ENCODE results near the gene GSG1L.

GSG1L gene

DNA sequence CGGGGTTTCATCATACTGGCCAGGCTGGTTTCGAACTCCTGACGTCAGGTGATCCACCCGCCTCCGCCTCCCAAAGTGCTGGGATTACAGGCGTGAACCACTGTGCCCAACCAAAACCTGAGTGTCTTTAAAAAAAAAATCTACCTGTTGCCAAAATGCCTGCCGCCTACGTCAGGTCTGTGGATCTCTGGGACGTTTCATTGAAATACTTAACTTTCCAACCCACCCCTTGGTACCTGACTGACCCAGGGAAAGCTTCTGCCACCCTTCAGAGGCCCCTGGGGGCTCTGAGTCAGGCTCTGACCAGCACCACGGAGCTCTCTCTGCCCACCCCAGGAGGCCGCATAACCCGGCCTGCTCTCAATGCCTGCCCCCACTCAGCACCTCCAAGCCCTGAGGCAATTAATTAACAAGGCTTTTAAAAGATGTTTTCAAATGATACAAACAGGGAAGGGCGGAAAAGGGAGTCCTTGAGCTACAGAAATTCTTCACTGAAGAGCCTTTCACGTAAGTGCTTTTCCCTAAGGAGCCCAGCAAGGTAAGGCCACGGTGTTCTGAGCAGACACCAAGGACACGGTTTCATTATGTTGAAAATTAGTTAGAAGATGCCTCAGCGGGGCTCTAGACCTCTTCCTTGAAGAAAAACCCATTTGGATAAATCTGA, 29.3 kb upstream of the GSG1L start:
- in situ Hi-C loops (cut with MboI; ENCODE audit: low sequenced_read_pairs): no loop called here

DNA sequence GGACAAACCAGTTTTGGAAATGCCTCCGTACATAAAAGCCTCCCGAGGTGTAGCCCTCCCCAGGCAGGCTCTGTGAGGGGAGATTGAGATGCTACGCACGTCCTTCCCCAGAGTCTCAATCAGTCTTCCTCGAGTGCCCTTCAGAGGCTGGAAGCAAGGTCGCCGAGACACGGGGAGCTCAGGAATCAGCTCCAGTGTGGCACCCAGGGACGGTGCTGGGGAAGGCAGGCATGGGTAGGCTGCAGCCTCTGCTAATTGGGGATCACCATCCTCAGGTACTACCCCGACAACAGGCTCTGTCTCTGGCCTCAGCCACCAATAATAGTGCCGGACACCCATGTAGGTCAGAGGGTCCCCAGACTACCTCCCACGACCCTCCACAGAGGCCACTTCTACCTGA, 28.1 kb upstream of the GSG1L start:
- in situ Hi-C loops (cut with MboI; ENCODE audit: low sequenced_read_pairs): no loop called here

DNA sequence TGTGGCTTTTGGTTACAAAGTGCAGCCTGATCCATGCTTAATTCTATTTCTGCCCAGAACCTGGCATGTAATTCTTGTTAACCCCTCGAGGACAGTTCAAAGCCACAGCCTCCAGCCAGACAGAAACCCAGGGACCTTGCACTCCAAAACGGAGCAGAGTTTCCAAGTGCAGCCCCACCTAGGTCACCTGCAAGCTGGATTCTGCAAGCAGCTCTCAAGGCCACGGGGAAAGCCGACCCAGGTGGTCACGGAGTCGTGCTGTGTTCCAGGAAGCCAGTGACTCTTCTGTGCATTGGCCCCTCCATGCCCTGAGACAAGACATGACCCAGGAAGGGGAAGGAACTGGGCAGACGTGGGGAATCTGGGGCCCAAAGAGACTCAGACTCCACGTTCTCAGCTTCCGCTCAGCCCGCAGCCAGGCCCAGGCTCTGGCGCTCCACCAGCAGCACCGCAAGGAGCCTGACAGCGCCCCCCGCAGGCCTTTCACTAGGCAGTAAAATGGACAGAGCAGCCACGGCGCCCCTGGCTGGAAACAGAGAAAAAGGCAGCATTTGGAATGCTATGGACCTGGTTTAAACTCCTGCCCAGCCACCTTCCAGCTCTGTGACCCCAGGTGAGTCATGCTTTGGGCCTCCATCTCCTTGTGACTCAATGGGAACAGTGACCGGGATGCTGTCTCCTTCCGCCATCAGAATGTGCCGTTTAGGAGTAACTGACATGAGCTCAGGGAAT, 27.3 kb upstream of the GSG1L start:
- in situ Hi-C loops (cut with MboI; ENCODE audit: low sequenced_read_pairs): no loop called here

DNA sequence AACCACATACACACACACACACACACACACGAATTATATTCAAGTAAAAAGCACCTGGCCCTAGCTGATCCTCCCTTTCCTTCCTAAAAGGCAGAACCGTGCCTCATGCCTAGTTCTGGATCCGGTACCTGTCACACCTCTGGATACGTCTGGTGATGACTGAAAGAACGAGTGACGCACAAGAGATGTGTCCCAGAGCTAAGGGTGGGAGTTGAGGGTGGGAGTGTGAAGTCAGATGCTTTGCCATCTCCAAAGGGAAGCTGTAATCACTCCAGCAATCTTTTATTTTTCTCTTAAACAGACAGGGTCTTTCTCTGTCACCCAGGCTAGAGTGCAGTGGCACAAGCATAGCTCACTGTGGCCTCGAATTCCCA, 26.5 kb upstream of the GSG1L start:
- in situ Hi-C loops (cut with MboI; ENCODE audit: low sequenced_read_pairs): no loop called here

DNA sequence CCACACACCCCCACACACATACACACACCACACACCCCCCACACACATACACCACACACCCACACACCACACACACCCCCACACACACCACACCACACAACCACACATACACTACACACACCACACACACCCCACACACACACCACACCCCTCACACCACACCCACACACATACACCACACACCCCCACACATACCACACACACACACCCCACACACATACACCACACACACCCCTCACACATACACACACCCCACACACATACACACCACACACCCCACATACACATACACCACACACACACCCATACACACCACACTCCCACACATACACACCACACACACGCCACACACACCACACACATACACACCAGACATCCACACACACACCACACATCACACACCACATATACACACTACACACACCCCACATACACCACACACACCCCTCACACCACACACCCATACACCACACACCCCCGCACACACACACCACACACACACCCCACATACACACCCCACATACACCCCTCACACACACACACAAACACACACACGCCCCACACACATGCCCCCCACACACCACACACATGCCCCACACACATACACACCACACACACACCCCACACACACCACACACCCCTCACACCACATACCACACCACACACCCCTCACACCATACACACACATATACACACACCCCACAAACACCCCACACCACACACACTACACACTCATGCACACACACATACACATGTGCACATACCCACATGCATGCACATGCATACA, 25.9 kb upstream of the GSG1L start:
- in situ Hi-C loops (cut with MboI; ENCODE audit: low sequenced_read_pairs): no loop called here

DNA sequence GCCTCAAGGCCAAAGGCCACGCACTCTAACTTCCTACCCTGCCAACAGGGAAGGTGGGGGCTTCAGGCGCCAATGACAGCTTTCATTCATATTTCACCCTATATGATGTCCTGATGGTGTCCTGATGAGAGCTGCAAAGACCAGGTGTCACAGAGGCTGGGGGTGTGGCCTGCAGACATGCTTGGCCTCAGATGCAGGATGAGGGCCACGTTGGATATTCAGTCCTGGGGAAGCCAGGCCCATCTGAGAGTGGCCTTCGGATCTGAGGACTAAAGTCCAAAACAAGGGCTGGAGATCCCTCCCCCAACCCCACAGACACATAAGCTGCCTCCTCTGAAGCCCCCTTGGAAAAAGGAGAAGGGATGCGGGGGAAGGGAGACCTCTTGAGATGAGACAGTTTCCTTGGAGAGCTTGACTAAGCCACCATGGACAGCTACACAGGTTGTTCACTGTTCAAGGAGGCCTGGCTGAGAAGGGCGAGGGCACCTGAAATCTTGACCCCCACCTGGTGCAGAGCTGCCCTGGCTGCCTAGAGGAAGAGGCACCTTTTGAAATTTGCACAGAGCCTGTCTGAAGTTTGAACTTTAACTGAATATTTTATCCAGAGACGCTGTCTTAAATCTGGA, 24.3 kb upstream of the GSG1L start:
- in situ Hi-C loops (cut with MboI; ENCODE audit: low sequenced_read_pairs): no loop called here

DNA sequence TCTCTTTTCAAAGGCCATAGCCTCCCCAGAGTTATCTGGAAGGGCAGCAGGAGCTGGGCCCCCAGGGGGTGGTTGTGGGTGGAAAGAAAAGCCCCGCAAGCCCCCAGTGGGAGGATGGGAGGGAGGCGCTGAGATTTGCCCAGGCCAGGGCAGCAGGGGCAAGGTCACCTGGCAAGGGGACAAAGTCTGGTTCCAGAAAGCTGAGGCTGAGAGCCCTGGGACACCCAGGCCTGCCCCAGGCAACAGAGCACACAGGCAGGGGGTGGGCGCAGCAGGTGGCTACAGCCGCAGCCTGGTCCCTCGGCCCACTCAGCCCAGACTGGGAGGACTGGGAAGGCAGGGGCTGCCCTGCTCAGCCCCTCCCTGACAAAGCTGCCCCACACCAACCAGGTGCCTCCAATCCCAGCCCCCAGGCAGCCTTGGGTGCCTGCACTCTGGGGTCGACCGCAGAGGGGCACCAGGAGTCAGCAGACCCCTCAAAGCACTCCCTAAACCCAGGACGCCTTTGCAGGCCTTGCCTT, 23.7 kb upstream of the GSG1L start:
- in situ Hi-C loops (cut with MboI; ENCODE audit: low sequenced_read_pairs): no loop called here

DNA sequence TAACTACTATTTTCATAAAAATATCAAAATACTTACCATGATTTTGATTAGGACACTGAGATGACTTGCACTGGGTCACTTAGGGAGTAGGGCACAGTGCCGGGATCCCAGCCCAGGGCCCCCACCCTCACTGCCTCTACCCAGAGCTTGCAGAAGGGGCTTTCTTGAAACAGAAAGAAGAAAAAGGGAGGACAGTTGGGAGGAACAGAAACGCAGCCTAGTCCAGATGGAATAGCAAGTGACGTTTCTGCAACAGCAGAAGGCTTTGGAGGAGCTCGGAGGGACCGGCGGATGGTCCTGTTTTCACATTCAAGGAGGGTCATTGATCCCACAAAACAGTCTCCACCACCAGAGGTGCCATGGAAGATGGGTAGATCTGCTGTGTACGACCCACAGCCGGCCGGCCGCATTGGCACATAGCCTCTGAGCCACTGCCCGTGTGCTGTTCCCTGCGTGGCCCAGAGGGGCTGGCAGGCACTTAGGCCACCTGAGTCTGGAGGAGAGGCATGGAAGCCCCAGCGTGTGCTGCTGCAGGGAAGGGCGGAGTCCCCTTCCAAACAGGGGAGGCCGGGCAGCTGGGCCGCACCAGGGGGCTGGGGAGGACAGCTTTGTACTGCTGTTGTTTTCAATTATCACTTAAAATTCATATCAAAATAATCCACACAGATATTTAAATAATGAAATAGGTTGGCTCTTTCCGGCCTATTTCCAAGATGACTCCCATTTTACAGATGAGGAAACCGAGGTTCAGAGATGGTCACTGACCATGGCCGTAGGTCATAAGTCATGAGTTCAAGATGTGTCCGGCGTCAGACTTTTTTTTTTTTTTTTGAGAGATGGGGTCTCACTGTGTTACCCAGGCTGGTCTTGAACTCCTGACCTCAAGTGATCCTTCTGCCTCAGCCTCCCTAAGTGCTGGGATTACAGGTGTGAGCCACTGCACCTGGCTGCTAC, 22.9 kb upstream of the GSG1L start:
- in situ Hi-C loops (cut with MboI; ENCODE audit: low sequenced_read_pairs): no loop called here

DNA sequence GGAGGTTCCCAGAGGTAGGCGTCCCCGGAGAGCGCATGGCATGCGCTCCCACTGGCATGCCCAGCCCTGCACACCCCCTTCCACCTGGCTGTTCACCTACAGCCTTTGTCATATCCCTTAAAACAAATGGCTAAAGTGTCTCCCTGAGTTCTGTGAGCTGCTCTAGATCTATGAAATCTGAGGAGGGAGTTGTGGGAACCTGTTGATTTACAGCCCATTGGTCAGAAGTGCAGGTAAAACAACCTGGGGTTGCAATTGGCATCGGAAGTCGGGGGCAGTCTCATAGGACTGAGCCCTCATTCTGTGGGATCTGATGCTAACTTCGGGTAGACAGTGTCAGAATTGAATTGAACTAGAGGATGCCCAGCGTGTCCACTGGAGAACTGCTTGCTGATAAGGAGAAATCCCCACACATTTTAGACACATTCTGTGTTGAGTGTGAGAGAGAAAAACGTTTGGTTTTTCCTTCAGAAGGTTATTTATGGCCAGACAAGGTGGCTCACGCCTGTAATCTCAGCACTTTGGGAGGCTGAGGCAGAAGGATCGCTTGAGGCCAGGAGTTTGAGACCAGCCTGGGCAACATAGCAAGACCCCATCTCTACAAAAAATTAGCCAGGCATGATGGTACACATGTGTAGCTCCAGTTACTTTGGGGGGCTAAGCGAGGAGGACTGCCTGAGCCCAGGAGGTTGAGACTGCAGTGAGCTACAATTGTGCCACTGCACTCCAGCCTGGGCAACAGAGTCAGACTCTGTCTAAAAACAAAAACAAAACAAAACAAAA, 22.1 kb upstream of the GSG1L start:
- in situ Hi-C loops (cut with MboI; ENCODE audit: low sequenced_read_pairs): no loop called here

DNA sequence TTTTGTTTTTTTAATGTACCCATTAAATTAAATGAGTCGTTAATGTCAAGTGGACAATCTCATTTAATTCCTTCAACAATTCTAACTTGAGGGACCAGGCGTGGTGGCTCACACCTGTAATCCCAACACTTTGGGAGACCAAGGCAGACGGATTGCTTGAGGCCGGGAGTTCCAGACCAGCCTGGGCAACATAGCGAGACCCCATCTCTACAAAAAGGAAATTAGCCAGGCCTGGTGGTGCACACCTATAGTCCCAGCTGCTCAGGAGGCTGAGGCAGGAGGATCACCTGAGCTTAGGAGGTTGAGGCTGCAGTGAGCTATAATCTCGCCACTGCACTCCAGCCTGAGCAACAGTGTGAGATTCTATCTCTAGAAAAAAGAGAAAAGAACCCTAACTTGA, 20.7 kb upstream of the GSG1L start:
- in situ Hi-C loops (cut with MboI; ENCODE audit: low sequenced_read_pairs): no loop called here

DNA sequence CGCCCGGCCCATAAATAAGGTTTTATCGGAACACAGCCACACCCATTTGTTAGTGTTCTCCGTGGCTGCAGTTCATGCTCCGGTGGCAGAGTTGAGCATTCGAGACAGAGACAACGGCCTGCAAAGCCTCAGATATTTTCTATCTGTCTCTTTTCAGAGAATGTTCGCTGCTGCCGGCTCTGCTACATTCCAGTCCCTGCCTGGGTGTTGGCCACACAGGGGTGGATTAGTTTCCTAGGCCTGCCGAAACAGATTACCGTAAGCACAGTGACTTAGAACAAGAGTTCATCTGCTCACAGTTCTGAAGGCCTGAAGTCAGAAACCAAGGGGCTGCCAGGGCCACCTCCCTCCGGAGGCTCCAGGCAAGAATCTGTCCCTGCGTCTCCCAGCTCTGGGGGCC, 19.1 kb upstream of the GSG1L start:
- in situ Hi-C loops (cut with MboI; ENCODE audit: low sequenced_read_pairs): no loop called here

DNA sequence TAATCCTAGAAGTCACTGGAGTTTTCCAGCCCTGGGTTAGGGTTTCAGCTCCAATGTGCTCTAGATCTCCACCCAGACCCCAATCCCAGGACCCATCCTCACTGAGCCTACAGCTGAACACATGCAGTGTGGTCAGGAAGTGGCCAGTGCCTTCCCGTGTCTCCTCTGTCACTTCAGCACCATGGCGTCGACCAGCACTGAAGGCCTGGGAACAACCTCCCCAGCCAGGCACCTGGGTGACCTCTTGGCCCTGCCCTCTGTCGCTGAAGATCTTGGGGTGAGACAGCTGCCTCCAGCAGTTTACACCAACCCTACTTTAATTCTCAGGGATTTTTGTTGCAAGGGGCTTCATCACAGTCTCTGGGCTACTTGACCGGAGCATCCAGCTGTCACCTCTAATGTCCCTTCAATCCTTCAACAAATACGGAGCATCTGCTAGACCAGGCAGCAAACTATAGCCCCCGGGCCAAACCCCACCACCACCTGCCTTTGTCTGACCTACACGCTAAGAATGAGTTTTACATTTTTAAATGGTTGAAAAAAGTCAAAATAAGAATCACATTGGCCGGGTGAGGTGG, 18.0 kb upstream of the GSG1L start:
- in situ Hi-C loops (cut with MboI; ENCODE audit: low sequenced_read_pairs): no loop called here

DNA sequence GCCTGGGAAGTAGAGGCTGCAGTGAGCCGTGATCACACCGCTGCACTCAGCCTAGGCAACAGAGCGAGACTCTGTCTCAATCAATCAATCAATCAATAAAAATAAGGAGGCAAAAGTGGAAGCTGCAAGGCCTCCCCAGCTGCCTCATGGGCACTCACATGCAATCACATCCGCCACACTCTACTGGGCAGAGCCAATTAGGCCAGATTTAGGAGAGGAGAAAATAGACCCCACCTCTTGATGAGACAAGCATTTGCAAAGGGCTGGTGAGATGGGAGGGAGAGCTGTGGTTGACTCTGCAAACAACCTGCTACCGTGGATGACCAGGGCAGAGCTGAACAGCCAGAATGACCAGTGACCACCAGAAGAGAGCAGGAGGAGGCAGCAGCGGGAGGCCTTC, 14.7 kb upstream of the GSG1L start:
- in situ Hi-C loops (cut with MboI; ENCODE audit: low sequenced_read_pairs): no loop called here

DNA sequence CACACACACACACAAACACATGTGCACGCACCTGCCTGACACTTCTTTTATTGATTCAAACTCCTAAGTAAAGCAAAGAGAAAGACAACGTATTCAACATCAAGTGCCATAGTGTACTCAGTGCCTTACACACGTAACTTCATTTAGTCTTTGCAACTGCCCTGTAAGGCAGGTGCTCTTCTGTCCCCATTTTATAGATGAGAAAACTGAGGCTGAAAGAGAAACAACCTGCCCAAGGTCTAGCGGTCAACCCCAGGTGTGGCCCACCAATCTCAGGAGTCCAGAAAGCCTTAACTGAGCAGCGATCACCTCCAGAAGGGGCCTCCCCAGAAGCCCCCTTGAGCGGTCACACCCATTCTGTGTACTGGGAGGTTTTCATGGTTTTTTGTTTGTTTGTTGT, 10.3 kb upstream of the GSG1L start:
- in situ Hi-C loops (cut with MboI; ENCODE audit: low sequenced_read_pairs): no loop called here

DNA sequence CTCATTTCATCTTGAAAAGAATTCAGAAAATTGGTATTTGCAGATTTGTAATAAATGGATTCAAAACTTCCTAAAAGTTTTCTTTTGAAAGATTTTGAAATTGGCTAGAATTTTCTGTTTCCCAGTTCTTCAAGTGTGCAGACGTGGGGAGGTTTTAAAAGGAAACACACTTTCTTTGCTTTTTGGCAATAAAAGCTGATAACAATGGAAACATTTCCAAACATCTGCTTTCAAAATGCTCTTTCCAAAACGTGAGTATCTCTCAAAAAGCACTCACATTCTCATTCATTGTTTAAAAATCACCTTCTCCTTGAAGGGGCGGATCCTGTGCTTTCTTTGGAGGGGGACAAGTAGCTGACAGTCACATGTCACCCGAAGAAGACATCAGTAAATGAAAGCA, 8.6 kb upstream of the GSG1L start:
- in situ Hi-C loops (cut with MboI; ENCODE audit: low sequenced_read_pairs): no loop called here

DNA sequence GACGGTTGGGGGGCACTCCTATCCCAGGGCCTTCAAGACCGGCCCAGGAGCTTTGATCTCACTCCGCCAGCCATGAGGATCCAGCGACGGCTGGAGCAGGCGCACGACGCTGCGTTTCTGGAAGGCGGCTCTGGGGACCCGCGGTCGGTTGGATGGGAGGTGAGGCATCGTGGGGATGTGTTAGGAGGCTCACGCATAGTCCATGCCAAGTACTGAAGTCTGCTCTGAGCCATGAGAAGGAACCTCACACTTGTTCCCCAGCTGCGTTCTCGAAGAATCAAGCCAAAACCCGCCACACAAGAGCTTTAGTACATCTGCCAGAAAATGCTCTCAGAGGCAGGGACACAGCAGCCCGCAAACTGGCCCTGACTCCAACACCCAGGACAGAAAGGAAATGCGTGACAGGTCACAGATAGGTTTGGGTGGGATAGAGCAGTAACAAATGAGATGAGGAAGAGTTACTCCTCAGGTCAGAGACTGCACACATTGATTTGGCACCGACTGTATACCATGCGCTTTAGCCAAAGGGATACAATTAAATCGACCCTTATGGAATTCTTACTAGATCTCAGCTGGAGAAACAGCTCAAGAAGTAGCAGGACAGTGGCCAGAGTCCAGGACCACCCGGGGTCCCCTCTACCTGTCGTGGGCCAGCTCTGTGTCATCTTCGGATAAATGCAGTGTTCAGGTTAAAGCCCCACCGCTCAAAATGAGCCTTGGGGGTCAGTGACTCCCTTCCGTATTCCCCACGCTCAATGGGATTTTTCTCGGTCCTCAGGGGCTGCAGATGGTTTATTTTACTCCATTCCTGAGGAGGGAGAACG, 6.7 kb upstream of the GSG1L start:
- in situ Hi-C loops (cut with MboI; ENCODE audit: low sequenced_read_pairs): no loop called here

DNA sequence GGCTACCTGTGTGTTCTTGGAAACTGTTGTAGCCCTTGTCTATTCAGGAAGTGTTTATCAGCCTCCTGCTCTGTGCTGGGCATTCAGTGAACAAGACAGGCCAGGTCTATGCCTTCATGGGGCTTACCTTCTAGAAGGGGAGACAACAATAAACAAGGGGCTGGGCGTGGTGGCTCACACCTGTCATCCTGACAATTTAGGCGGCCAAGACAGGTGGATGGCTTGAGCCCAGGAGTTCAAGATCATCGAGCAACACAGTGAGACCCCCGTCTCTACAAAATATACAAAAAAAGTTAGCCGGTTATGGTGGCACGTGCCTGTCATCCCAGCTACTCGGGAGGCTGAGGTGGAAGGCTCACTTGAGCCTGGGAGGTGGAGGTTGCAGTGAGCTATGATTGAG, 5.5 kb upstream of the GSG1L start:
- in situ Hi-C loops (cut with MboI; ENCODE audit: low sequenced_read_pairs): no loop called here

DNA sequence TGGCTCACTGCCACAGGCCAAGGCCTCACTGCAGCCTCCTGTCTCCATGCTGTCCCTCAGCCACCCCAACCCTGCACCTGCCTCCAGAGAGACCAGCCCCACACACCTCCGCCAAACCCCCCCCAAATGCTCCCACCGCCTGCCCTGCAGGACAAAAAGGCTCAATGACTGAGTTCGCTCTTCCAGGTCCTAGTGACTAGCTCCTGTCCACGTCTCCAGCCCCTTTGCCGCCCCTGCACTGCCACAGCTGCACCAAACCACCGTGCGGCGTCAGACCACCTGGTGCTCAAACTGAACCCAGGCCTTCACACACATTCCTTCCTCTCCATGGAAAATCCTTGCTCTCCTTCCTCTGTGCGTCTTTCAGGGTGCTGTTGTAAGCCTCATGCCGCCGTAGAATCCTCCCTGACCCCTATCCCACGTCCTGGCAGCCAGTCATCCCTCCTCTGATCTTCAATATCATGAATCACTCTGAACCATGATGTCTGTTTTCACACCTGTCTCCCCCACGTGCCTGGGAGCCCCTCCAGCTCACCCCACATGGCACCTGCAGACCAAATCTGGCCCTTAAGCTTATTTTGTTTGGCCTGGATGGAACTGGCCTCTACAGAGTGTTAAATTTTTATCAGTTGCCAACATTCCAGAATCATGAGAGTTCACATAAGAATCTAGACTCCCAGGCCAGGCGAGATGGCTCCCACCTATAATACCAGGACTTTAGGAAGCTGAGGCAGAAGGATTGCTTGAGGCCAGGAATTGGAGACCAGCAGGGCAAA, 4.3 kb upstream of the GSG1L start:
- in situ Hi-C loops (cut with MboI; ENCODE audit: low sequenced_read_pairs): no loop called here

Measured in HL-60/S4 treated with phorbol 12-myristate 13-acetate at 8.2 ng/mL for 4 days and 3 days (cell line).